ENCODE measurements around the gene ITLN2. TPM values are rescaled to one million over a fixed set of nuclear protein-coding genes. Genes with fewer than 3 reads are reported as not detected.

Gene ITLN2
- polyA plus RNA-seq, 1 of the 3 experiments (the other 2 are of a cell fraction): not detected

Other genes starting within 250 kb of the ITLN2 start
- not detected in 2 replicates for gene CD48, start 243.0 kb downstream of the ITLN2 start, polyA plus RNA-seq (2012; rRNA removed)
- not detected in 2 replicates for gene SLAMF7, start 215.6 kb downstream of the ITLN2 start, polyA plus RNA-seq (2012; rRNA removed)
- not detected in 2 replicates for gene LY9, start 158.6 kb downstream of the ITLN2 start, polyA plus RNA-seq (2012; rRNA removed)
- gene CD244, start 91.9 kb downstream of the ITLN2 start, polyA plus RNA-seq (2012; rRNA removed): not detected in 2 replicates
- gene ITLN1, start 69.6 kb downstream of the ITLN2 start, polyA plus RNA-seq (2012; rRNA removed): not detected in 2 replicates
- gene F11R, start 66.3 kb upstream of the ITLN2 start, polyA plus RNA-seq (2012; rRNA removed): 9.0 and 13.7 TPM in 2 replicates
- 80.7 and 93.9 TPM in 2 replicates for gene TSTD1, start 84.2 kb upstream of the ITLN2 start, polyA plus RNA-seq (2012; rRNA removed)
- gene USF1, start 91.2 kb upstream of the ITLN2 start, polyA plus RNA-seq (2012; rRNA removed): 43.1 and 61.9 TPM in 2 replicates
- 0.05 TPM in 1 of 2 replicates, not detected in the other for gene ARHGAP30, start 115.1 kb upstream of the ITLN2 start, polyA plus RNA-seq (2012; rRNA removed)
- gene NECTIN4, start 134.7 kb upstream of the ITLN2 start, polyA plus RNA-seq (2012; rRNA removed): 0.59 and 1.9 TPM in 2 replicates
- 4.4 and 4.7 TPM in 2 replicates for gene KLHDC9, start 143.6 kb upstream of the ITLN2 start, polyA plus RNA-seq (2012; rRNA removed)
- gene PFDN2, start 163.2 kb upstream of the ITLN2 start, polyA plus RNA-seq (2012; rRNA removed): 340 and 445 TPM in 2 replicates
- 38.7 and 48.9 TPM in 2 replicates for gene NIT1, start 163.3 kb upstream of the ITLN2 start, polyA plus RNA-seq (2012; rRNA removed)
- 43.1 and 45.0 TPM in 2 replicates for gene DEDD, start 177.9 kb upstream of the ITLN2 start, polyA plus RNA-seq (2012; rRNA removed)
- 150 and 201 TPM in 2 replicates for gene UFC1, start 199.2 kb upstream of the ITLN2 start, polyA plus RNA-seq (2012; rRNA removed)
- gene USP21, start 204.7 kb upstream of the ITLN2 start, polyA plus RNA-seq (2012; rRNA removed): 24.5 and 26.8 TPM in 2 replicates
- gene PPOX, start 211.6 kb upstream of the ITLN2 start, polyA plus RNA-seq (2012; rRNA removed): 30.7 and 47.3 TPM in 2 replicates
- 50.5 and 56.5 TPM in 2 replicates for gene B4GALT3, start 222.7 kb upstream of the ITLN2 start, polyA plus RNA-seq (2012; rRNA removed)
- 1.2 and 1.6 TPM in 2 replicates for gene ADAMTS4, start 244.2 kb upstream of the ITLN2 start, polyA plus RNA-seq (2012; rRNA removed)
- 203 and 210 TPM in 2 replicates for gene NDUFS2, start 247.6 kb upstream of the ITLN2 start, polyA plus RNA-seq (2012; rRNA removed)